Neural cell (in vitro differentiated cells): ENCODE data around the gene TIAM1.

Experiments
- CTCF ChIP-seq: fragments of 450-650 bp; IDR thresholded peaks from 2 replicates; pipeline ENCODE4 v1.5.1; 2014; ENCODE audit warnings: antibody characterized with exemption, mild to moderate bottlenecking, moderate library complexity; ENCODE audit not compliant: poor library complexity, severe bottlenecking
- MXI1 ChIP-seq: fragments of 450-650 bp; conservative IDR thresholded peaks from 2 replicates; pipeline ENCODE4 v1.6.1; 2014; ENCODE audit warnings: antibody characterized with exemption, mild to moderate bottlenecking; ENCODE audit not compliant: poor library complexity, severe bottlenecking
- RAD21 ChIP-seq: fragments of 450-650 bp; conservative IDR thresholded peaks from 2 replicates; pipeline ENCODE4 v1.6.1; 2014; ENCODE audit warnings: antibody characterized with exemption, mild to moderate bottlenecking, moderate library complexity
- REST ChIP-seq: IDR thresholded peaks from 2 replicates; pipeline ENCODE4 v1.6.1; 2012; ENCODE audit warnings: borderline replicate concordance
- SMC3 ChIP-seq: fragments of 450-650 bp; conservative IDR thresholded peaks from 2 replicates; pipeline ENCODE4 v1.6.1; 2014; ENCODE audit warnings: antibody characterized with exemption, mild to moderate bottlenecking, moderate library complexity; ENCODE audit not compliant: poor library complexity

GRCh38 chr21:31339721-31340120 lies 4.3 kb downstream of the TIAM1 start:
- TF ChIP-seq SMC3, result no peak
- no peak for TF ChIP-seq RAD21
- TF ChIP-seq CTCF, result no peak
- no peak for TF ChIP-seq MXI1
- TF ChIP-seq REST, result no peak
